HG03520 (cell line): ENCODE measurements around the gene DCP1A.
"Not testable (repeated sequence)": the region's sequence is repeated elsewhere in the genome, so short reads cannot be mapped to it uniquely, and the experiment has no call there.

Experiments
- ATAC-seq: cut with Tn5 transposase; IDR thresholded peaks from one replicate; pipeline ENCODE4 v1.9.1; 2021; ENCODE audit warnings: mild to moderate bottlenecking, moderate library complexity; ENCODE audit not compliant: unreplicated experiment

The DCP1A gene

GRCh38 chr3:53329897-53330296 lies 17.4 kb downstream of the DCP1A start:
- no peak for ATAC-seq

- ATAC-seq, result no peak
Observed at GRCh38 chr3:53328746-53329145, 18.6 kb downstream of the DCP1A start.

- not testable (repeated sequence) for ATAC-seq
Observed at GRCh38 chr3:53327986-53328385, 19.4 kb downstream of the DCP1A start.

GRCh38 chr3:53324105-53324504 lies 23.2 kb downstream of the DCP1A start:
- no peak for ATAC-seq

GRCh38 chr3:53320697-53321096 lies 26.6 kb downstream of the DCP1A start:
- ATAC-seq, result no peak

DNA sequence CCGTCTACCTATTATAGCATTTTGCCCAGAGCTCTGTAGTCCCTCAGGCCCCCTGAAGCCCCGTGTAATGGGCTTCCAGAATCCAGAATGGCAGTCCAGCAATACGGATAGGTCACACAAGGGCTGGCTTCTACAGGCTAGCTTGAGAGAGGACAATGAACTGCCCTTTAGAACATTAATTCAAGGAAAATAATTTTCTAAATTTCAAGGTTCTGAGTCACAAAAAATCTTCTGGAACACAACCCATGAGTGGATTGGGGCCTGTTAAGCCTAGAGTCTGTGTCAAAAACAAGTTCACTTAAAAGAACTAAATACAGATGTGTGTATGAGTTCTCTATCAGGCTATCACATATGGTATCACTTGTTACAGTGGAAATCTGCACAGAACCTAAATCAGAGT lies 28.8 kb downstream of the DCP1A start:
- ATAC-seq, result no peak

DNA sequence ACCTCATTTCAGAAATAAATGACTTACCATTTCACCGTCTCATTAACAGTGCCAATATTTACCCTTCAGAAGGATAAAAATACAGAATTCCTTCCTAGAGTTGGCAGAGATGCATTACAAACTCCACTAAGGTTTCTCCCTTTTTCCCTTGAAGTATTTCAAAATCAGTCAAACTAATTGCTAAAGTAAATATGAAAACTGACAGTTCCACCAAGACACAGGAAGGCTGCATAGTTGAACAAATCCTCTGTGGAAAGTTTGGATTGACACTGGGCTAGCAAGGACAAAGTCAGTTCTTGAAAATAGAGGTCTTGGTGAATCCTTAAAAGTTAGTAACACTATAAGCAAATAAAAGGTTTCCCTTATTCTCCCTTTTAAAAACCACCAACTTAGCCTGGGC lies 34.5 kb downstream of the DCP1A start:
- ATAC-seq, result no peak

GRCh38 chr3:53311882-53312281 lies 35.5 kb downstream of the DCP1A start:
- no peak for ATAC-seq

GRCh38 chr3:53303957-53304356 lies 43.4 kb downstream of the DCP1A start:
- no peak for ATAC-seq

DNA sequence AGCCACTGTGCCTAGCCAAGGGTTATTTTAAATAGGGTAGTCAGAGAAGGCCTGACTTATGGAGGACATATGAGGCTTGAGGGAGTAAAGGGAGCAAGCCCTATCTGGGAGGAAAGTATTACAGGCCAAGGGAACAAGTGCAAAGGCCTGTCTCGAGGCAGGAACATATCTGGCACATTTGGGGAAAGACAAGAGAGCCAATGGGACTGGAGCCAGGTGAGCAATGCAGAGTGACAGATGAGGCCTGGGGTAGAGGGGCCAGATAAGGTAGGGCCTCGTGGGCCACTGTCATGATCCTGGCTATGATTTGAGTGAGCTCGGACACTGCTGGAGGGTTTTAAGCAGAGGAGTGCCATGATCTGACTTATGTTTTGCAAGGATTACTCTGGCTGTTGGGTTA lies 43.8 kb downstream of the DCP1A start:
- ATAC-seq, result no peak

DNA sequence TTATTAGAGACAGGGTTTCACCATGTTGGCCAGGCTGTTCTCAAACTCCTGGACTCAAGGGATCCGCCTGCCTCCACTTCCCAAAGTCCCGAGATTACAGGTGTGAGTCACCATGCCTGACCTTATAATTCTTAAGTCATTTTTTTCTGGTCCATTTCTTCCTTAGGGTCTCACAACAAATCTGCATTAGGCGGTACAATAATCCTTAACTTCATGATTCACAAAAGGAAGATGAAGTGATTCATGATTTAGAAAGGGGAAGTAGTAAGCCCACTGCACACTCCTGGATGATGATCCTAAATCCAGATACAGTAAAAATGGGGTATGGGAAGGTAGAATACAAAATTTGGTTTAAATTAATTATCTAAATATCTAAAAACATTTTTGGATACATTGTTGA lies 46.5 kb downstream of the DCP1A start:
- no peak for ATAC-seq

DNA sequence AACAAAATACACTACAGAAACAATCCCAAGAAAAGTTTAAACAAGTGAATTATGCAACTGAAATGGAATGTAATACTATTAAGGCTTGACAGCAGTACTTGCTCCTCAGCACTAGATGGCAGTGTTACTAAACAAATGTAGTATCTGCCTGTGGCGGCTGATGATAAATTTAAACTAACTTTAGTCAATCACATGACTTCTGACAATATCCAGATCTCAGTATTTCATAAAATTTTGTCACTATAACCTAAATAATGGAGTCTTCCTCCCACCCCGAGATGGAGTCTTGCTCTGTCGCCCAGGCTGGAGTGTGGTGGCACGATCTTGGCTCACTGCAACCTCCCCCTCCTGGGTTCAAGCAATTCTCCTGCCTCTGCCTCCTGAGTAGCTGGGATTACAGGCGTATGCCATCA lies 47.7 kb downstream of the DCP1A start:
- not testable (repeated sequence) for ATAC-seq

DNA sequence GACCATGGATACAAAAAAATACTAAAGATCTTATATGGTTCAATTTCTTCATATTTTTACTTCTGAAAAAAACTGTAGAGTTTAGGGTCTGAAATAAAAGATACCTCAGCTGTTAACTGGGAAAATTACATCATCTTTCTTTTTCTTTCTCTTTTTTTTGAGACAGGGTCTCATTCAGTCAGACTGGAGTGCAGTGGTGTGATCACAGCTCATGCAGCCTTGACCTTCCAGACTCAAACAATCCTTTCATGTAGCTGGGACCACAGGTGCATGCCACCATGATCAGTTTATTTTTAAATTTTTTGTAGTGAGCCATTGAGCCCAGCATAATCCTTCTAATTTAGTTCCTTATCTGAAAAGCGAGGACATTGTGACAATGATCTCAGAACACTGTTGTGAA lies 51.9 kb downstream of the DCP1A start:
- no peak for ATAC-seq

DNA sequence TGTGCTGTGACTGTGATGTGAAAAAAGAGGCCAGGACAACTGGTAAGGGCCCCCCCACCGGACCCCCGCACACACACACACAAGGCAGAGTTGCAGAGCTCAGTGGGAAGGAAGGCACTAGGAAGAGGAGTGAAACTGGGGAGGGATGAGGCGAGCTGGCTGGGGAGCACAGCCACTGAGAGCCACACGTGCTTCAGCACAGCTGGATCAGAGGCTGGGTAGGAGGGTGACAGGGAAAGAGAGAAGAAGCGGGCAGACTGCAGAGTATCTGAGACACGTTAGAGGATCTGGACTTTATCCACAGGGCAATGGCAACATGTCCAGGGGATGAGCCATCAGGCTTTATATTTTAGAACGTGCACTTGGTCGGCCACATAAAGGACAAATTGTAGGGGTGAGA lies 53.5 kb downstream of the DCP1A start:
- no peak for ATAC-seq

DNA sequence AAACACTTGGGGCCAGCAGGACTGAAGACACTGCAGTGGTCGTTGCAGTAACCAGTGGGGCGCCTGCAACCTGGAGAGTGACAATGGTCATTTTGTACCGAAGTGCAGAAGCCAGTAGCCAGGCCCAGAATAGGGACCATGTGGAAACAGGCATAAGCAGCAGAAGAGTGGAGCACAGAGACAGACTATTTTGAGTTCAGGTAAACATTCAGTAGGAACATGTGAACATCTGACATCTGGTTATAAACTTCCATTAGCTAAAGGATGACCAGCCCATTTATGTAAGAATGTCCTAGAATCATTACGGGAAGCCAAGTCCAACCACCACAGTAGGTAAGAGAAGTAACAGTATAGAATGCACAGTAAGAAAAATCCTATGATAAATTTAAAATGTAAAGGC lies 59.1 kb downstream of the DCP1A start:
- ATAC-seq, result no peak

DNA sequence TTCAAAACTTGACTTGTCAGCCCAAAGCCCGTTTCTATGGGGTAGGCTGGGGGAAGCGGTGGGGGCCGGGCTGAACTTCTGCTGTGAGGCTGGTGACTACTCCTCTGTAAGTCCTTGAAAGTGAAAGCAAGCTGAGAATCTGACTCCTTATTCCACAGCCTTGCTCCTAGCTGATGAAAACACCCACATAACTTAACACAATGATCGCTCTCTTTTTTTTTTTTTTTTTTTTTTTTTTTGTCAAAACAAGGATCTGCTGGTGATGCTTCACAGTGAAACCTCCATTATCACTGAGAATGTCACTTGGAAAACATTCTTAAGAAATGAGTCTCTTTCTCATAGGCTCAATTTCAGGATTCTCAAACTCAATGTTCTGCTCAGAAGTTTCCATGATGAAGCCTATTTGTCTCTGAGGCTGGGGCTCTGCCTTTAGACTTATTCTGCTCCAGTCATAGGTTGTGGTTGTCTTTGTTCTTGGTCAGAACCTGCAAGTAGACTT lies 60.2 kb downstream of the DCP1A start:
- ATAC-seq, result no peak

- no peak for ATAC-seq
Observed at GRCh38 chr3:53286727-53287126, 60.6 kb downstream of the DCP1A start.

DNA sequence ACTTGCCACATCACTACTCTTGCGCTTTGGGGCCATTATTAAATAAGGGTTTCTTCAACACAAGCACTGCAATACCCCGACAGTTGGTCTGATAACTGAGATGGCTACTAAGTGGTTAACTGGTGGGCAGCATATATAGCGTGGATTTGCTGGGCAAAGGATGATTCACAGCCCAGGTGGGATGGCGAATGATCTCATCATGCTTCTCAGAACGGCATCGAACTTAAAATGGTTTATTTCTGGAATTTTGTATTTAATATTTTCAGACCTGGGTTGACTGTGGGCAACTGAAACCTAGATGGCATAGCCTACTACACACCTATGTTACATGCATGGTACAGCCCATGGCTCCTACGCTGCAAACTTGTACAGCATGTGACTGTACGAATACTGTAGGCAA lies 64.8 kb downstream of the DCP1A start:
- ATAC-seq, result no peak

GRCh38 chr3:53278667-53279066 lies 68.7 kb downstream of the DCP1A start:
- no peak for ATAC-seq

- no peak for ATAC-seq
Observed at GRCh38 chr3:53274938-53275605, 72.3 kb downstream of the DCP1A start.

- ATAC-seq, result no peak
Observed at GRCh38 chr3:53273146-53273670, 74.1 kb downstream of the DCP1A start.

DNA sequence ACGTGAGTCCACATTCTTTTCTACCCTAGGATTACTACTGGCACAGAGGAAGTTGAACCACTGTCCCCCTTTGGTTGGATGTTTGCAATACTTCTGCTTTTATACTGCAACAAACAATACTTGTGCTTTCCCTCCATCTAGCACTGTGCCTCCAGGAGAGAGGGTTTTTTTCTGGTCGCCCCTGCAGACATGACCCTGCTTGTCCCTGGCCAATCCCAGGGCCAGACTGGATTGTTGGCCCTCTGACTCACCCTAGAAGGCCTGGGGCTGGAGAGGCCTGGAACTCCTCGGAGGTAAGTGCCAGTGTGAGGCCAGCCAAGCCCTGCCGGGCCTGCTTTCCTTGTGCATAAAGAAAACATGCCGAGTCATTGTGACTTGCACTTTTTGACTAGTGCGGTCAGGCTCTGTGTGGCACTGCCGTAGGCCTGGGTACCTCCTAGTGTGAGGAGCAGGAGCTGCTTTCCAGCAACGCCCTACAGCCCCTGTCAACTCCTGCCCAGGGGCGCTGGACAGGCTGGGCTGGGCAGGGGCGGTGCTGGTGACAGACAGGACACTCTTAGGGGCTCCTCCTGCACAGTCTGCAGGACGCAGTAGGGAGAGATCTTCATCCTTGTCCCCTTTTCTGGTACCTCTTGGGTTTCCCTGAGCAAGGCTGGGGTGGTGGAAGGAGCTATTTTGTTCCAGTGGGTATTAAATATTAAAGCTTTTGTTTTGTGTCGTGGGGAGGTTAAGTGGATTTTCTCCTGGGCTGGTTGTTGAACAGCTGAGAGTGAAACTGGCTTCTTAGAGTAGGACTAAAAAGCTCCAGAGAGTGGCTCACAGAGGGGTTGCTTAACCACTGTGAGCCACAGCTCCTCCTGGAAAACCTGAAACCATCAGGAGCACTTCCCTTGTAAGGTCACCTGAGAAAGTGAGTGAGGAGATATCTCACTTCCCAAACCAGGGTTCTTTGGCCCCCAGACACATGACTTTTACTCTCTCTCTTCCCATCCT lies 77.2 kb downstream of the DCP1A start:
- ATAC-seq, result peak; percentile 55
